Activated B cell treated with CpG ODN at 0.5 μM for 24 hours (primary cell): ENCODE measurements around the gene ZNF382. TPM values are rescaled to one million over a fixed set of nuclear protein-coding genes. Genes with fewer than 3 reads are reported as not detected.

ENCODE experiments used
- ATAC-seq: fragments of 200-7000 bp; cut with Tn5 transposase; one replicate; pipeline ENCODE4 v1.10.0; 2021; ENCODE audit warnings: low read depth, mild to moderate bottlenecking, moderate library complexity
- CTCF ChIA-PET: fragments of 350-600 bp; sonication (Branson Sonifier 250); formaldehyde crosslinking; loops from one replicate; lab custom pipeline; 2021; ENCODE audit warnings: antibody characterized with exemption; lab: Charles Lee
- POLR2A ChIA-PET: fragments of 350-600 bp; sonication (Branson Sonifier 250); formaldehyde crosslinking; loops from one replicate; lab custom pipeline; 2021; ENCODE audit warnings: antibody characterized with exemption; lab: Charles Lee
- DNase-seq: peaks from one replicate; pipeline ENCODE4 v3.0.0; 2022
- H3K27ac Mint-ChIP-seq: one replicate; pipeline ENCODE4 v1.8.0; 2020; ENCODE audit warnings: mixed read lengths
- H3K27me3 Mint-ChIP-seq: one replicate; pipeline ENCODE4 v1.8.0; 2021; ENCODE audit warnings: mixed read lengths
- H3K36me3 Mint-ChIP-seq: one replicate; pipeline ENCODE4 v1.8.0; 2021; ENCODE audit warnings: low read depth, mixed read lengths
- H3K4me1 Mint-ChIP-seq: one replicate; pipeline ENCODE4 v1.8.0; 2021; ENCODE audit warnings: mixed read lengths
- H3K4me3 Mint-ChIP-seq: one replicate; pipeline ENCODE4 v1.8.0; 2020; ENCODE audit warnings: mild to moderate bottlenecking, mixed read lengths
- H3K9me3 Mint-ChIP-seq: one replicate; pipeline ENCODE4 v1.8.0; 2020; ENCODE audit warnings: mixed read lengths
- intact Hi-C: fragments of 100-400 bp; cut with micrococcal nuclease; formaldehyde crosslinking; loops from one replicate; pipeline ENCODE4 v1.15.1; 2024
- total RNA-seq: library from RNA; stranded (reverse); gene quantifications from 2 replicates; pipeline ENCODE4 v1.2.3, GENCODE V29; 2022
- TF ChIP-seq, protein P1 (sequence below): fragments of 200-600 bp; IDR thresholded peaks from one replicate; pipeline ENCODE4 v1.8.0; 2022; ENCODE audit warnings: antibody characterized with exemption, mild to moderate bottlenecking

ZNF382 gene
- total RNA-seq: 11.5 and 14.4 TPM in 2 replicates

DNA sequence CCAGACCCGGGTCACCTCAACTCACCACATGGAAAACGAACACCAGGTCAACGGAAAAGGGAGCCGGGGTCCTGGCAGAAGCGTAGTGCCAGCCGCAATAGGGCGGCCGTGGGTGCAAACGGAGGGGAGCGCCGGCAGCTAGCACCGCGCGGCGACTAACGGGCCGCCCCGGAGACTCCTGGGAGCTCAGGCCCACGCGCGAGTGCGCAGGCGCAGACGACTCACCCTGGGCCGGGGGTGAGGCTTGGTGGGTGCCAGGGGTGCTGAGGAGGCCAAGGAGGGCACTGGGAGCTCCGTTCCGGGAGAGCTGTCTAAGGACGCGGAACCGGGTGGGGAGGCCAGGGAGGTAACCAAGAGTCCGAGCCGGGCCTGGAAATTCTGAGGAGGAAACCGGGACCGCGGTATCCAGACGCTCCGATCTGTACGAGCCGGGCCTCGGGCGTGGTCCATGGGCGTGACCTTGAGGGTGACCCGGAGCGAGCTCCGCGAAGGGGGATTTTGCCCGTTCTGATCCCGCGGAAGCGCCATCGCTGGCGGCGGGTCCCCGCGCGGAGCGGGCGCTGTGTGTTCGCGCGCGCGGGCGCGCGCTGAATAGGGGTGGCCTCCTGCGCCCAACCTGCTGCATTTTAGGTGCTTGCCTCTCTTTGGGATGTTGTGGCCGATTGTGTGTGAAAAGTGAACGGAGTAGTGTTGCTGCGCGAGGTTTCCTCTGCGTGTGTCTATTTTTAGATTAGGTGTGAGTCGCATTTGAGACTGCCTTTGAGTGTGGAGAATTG is at the start of gene ZNF382:
ZNF382 (plus strand) TSS at position 213 of the 776 bp plus-strand sequence. CDS start 4,602 bp downstream, outside the sequence.
- Mint-ChIP-seq H3K4me1 (peaks cover 28% of the 10 kb centered on the region), H3K27ac (peak within 1 kb of the TSS; percentile 97), H3K36me3 (peaks cover 34% of the 10 kb centered on the region), H3K4me3 (peak within 1 kb of the TSS; percentile 97), H3K27me3 (no peaks in the 10 kb centered on the region), H3K9me3 (peaks cover 5% of the 10 kb centered on the region)
- ATAC-seq (peak; percentile 80), DNase-seq (peak; percentile 85)
- CTCF ChIA-PET: no interaction called here
- POLR2A ChIA-PET: interaction anchor here (0.5 to 2.2 kb wide), 24 partner anchors 16 to 1928 kb away, joined by 3 to 26 read pairs (median 5); partner anchors contain the start of genes SCGB2B2, ZFP14, ZFP82 and ZNF146
- intact Hi-C loops: loop anchor here (1.0 to 10.0 kb wide), 7 partner anchors 32 to 310 kb away; partner anchors contain the start of genes ZNF260, ZNF461, ZNF529 and ZNF567
- TF ChIP-seq, protein P1, sequence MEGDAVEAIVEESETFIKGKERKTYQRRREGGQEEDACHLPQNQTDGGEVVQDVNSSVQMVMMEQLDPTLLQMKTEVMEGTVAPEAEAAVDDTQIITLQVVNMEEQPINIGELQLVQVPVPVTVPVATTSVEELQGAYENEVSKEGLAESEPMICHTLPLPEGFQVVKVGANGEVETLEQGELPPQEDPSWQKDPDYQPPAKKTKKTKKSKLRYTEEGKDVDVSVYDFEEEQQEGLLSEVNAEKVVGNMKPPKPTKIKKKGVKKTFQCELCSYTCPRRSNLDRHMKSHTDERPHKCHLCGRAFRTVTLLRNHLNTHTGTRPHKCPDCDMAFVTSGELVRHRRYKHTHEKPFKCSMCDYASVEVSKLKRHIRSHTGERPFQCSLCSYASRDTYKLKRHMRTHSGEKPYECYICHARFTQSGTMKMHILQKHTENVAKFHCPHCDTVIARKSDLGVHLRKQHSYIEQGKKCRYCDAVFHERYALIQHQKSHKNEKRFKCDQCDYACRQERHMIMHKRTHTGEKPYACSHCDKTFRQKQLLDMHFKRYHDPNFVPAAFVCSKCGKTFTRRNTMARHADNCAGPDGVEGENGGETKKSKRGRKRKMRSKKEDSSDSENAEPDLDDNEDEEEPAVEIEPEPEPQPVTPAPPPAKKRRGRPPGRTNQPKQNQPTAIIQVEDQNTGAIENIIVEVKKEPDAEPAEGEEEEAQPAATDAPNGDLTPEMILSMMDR: no peak

GRCh38 chr19:36564391-36564790 is 40.7 kb upstream of the ZNF382 start:
- intact Hi-C loops: no loop called here
- H3K4me3 Mint-ChIP-seq: no peak overlapping the region
- TF ChIP-seq, protein P1: no peak
- H3K27ac Mint-ChIP-seq: no peak overlapping the region
- peaks cover 87% of the 10 kb centered on the region for H3K36me3 Mint-ChIP-seq
- DNase-seq (no peak), ATAC-seq (no peak)
- ChIA-PET CTCF (no interaction called here), POLR2A (no interaction called here)
- peaks cover 38% of the 10 kb centered on the region for H3K9me3 Mint-ChIP-seq
- no peaks in the 10 kb centered on the region for H3K27me3 Mint-ChIP-seq
- peaks cover 5% of the 10 kb centered on the region for H3K4me1 Mint-ChIP-seq

DNA sequence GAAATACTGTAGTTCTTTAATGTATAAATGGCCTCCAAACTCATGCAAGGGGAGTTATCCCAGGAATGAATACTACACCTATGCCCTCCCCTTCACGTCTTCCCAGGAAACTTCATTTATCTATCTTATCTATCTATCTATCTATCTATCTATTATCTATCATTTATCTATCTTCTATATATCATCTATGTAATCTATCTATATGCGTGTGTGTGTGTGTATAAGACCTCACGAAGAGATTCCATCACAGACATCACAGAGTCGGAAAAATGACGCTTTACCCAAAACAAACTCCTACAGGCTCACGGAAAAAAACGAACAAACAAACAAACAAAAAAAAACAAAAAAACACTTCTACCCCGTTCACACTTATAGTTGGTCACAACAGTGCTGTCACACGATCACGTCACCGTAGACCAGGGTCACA is 32.5 kb upstream of the ZNF382 start:
- CTCF ChIA-PET: interaction anchor here (1.0 kb wide), 1 partner anchor 44 kb away, joined by 3 read pairs; the partner anchor contains the start of gene ZNF260
- H3K4me1 Mint-ChIP-seq: peaks cover 36% of the 10 kb centered on the region
- DNase-seq (no peak), ATAC-seq (no peak)
- TF ChIP-seq, protein P1: no peak
- peak overlapping the region; percentile 89 for H3K4me3 Mint-ChIP-seq
- H3K9me3 Mint-ChIP-seq: peaks cover 4% of the 10 kb centered on the region
- no peaks in the 10 kb centered on the region for H3K27me3 Mint-ChIP-seq
- H3K36me3 Mint-ChIP-seq: peaks cover 62% of the 10 kb centered on the region
- POLR2A ChIA-PET: interaction anchor here (0.7 to 2.5 kb wide), 13 partner anchors 20 to 934 kb away, joined by 4 to 36 read pairs (median 7); partner anchors contain the start of genes ZFP14, ZNF146, ZNF260 and ZNF345
- intact Hi-C loops: loop anchor here (1.0 to 10.0 kb wide), 12 partner anchors 33 to 506 kb away; partner anchors contain the start of genes ZFP14, ZFP82, ZNF260 and ZNF345
- peak overlapping the region; percentile 86 for H3K27ac Mint-ChIP-seq

- no peaks in the 10 kb centered on the region for H3K27me3 Mint-ChIP-seq
- TF ChIP-seq, protein P1: no peak
- ChIA-PET POLR2A (interaction anchor here (0.7 to 2.5 kb wide), 15 partner anchors 19 to 1803 kb away, joined by 3 to 36 read pairs (median 6); partner anchors contain the start of genes ZFP14, ZNF146, ZNF260 and ZNF345), CTCF (interaction anchor here (0.5 to 1.0 kb wide), 2 partner anchors 28 to 45 kb away, joined by 3 read pairs; partner anchors contain the start of gene ZNF260)
- H3K27ac Mint-ChIP-seq: peak within 1 kb of the TSS; percentile 86
- ATAC-seq (peak; percentile 91), DNase-seq (peak; percentile 79)
- H3K9me3 Mint-ChIP-seq: no peaks in the 10 kb centered on the region
- H3K4me3 Mint-ChIP-seq: peak within 1 kb of the TSS; percentile 89
- peaks cover 60% of the 10 kb centered on the region for H3K36me3 Mint-ChIP-seq
- intact Hi-C loops: loop anchor here (1.0 to 10.0 kb wide), 12 partner anchors 32 to 505 kb away; partner anchors contain the start of genes ZFP14, ZFP82, ZNF260 and ZNF345
- peaks cover 33% of the 10 kb centered on the region for H3K4me1 Mint-ChIP-seq
Measured at GRCh38 chr19:36573020-36573894, 31.9 kb upstream of the ZNF382 start, which contains the start of gene ZNF529. ZNF529 (minus strand) TSS chr19:36573292; CDS start chr19:36572346, 946 bp downstream.
